Peyer's patch (tissue), 4 donors: ENCODE measurements around the gene KIRREL3.
"Not testable (repeated sequence)": the region's sequence is repeated elsewhere in the genome, so short reads cannot be mapped to it uniquely, and the experiment has no call there.

Experiments used
- POLR2A ChIP-seq, 2 donors: fragments of 450-650 bp; IDR thresholded peaks; one replicate each; pipeline ENCODE4 v1.5.1; 2017; ENCODE audit warnings: antibody characterized with exemption in 2 of 2, mild to moderate bottlenecking in 2 of 2, moderate library complexity in 2 of 2
- TF ChIP-seq, protein P1 (sequence below), 6 experiments: fragments of 450-650 bp in 4 of 6; fragments of 200-600 bp in 2 of 6; sonication (generic) in 1 of 6; IDR thresholded peaks; one replicate each; pipeline ENCODE4 v1.5.1; 2017 to 2019; ENCODE audit warnings: antibody characterized with exemption in 6 of 6, mild to moderate bottlenecking in 3 of 6, moderate library complexity in 1 of 6

DNA sequence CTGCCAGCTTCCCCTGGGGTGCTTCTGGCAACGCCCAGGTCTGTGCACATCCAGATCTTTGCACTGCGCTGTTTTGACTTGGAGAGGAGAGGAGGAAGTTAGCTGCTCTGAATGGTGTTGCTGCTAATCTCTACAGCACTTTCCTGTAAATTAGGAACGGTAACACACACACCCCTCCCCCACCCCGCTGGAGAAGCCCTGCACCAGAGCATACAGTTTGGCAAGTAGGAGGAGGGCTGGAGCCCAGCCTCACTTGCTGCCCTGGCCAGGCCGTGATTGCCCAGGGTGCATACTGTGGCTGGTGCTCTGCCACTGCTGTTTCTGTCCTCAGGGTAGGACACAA is 613.9 kb downstream of the KIRREL3 start:
- TF ChIP-seq, protein P1, sequence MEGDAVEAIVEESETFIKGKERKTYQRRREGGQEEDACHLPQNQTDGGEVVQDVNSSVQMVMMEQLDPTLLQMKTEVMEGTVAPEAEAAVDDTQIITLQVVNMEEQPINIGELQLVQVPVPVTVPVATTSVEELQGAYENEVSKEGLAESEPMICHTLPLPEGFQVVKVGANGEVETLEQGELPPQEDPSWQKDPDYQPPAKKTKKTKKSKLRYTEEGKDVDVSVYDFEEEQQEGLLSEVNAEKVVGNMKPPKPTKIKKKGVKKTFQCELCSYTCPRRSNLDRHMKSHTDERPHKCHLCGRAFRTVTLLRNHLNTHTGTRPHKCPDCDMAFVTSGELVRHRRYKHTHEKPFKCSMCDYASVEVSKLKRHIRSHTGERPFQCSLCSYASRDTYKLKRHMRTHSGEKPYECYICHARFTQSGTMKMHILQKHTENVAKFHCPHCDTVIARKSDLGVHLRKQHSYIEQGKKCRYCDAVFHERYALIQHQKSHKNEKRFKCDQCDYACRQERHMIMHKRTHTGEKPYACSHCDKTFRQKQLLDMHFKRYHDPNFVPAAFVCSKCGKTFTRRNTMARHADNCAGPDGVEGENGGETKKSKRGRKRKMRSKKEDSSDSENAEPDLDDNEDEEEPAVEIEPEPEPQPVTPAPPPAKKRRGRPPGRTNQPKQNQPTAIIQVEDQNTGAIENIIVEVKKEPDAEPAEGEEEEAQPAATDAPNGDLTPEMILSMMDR (IDR thresholded peaks at IDR 0.05): not testable (repeated sequence)
- not testable (repeated sequence) for TF ChIP-seq POLR2A (IDR thresholded peaks at IDR 0.05)
